ENCODE results near the gene NGEF.

NGEF gene

DNA sequence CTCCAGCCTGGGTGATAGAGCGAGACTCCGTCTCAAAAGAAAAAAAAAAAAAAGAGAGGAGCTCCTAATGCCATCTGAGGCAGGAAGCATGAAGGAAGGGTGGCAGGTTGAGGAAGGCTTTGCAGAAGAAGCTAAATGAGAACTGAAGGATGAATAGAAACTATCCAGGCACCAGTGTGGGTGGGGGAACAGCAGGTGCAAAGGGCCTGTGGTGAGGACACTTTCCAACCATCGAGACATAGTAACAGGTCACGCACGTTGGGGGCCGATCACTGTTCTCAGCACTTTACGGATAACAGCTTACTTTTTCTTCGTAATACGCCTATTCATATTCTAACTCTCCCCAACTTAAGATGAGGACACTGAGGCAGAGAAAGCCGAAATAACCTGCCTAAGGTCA, 58.4 kb downstream of the NGEF start:
- TF ChIP-seq, protein P1, sequence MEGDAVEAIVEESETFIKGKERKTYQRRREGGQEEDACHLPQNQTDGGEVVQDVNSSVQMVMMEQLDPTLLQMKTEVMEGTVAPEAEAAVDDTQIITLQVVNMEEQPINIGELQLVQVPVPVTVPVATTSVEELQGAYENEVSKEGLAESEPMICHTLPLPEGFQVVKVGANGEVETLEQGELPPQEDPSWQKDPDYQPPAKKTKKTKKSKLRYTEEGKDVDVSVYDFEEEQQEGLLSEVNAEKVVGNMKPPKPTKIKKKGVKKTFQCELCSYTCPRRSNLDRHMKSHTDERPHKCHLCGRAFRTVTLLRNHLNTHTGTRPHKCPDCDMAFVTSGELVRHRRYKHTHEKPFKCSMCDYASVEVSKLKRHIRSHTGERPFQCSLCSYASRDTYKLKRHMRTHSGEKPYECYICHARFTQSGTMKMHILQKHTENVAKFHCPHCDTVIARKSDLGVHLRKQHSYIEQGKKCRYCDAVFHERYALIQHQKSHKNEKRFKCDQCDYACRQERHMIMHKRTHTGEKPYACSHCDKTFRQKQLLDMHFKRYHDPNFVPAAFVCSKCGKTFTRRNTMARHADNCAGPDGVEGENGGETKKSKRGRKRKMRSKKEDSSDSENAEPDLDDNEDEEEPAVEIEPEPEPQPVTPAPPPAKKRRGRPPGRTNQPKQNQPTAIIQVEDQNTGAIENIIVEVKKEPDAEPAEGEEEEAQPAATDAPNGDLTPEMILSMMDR (IDR thresholded peaks at IDR 0.05; ENCODE audit: insufficient read depth, missing control alignments): no peak
- FAIRE-seq (no peak), DNase-seq (ENCODE audit: insufficient read length, low spot score) (no peak)

DNA sequence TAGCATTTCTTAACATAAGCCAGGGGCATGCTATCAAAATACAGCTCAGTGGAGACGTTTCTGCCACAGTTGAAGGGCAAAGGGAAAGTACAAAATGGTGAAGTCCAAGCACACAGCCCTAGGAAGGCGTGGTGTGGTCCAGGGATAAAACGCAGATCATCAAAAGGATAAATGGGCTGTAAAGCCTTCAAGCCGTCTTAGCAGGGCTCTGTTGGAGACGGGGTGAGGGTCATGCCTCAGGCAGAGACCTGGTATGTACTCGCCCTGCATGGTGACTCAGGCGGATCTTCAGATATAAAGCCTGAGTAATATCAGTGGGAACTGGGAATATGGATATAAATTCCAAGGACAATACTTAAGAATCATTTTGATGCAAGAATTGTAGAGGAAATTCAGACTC, 61.2 kb downstream of the NGEF start:
- DNase-seq (ENCODE audit: insufficient read length, low spot score) (no peak), FAIRE-seq (no peak)
- TF ChIP-seq, protein P1 (IDR thresholded peaks at IDR 0.05; ENCODE audit: insufficient read depth, missing control alignments): no peak

DNA sequence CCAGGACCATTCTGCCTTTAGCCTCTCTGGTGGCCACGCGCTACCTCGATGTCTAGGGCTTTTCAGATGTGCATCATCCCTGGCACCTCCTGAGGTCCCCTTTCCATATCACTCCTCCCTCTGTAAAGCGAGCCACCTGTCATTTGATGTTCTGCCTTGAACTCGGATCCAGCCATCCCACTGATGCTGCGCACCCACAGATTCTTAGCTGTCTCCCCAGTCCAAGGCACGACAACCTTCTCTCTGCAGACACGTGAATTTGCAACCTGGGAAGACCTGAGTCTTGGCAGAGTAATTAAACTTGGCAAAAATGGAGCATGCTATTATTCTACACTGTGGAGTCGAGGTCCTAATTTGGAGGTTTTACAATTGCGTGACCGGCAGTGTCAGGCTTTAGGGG, 61.9 kb downstream of the NGEF start:
- no peak for FAIRE-seq
- TF ChIP-seq, protein P1 (IDR thresholded peaks at IDR 0.05; ENCODE audit: insufficient read depth, missing control alignments): no peak
- DNase-seq (ENCODE audit: insufficient read length, low spot score): no peak

DNA sequence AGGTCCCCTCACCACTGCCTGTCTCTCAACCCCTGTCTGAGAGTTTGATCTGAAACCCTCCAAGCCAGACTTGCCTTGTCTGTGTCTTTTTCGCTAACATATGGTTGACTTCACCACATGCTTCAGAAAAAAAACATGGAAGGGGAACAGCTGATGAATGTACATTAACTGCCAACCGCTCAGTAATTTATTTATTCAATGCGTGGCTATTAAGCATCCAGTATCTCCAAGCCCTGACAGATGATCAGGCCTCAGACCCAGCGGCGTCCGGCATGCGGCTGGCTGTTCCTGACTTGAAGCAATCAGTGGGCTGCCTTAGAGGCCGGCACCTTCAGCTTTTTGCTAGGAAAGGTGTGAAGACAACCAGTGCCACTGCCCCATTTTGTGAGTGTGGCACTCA, 62.3 kb downstream of the NGEF start:
- TF ChIP-seq, protein P1 (IDR thresholded peaks at IDR 0.05; ENCODE audit: insufficient read depth, missing control alignments): no peak
- no peak for DNase-seq (ENCODE audit: insufficient read length, low spot score)
- FAIRE-seq: no peak

DNA sequence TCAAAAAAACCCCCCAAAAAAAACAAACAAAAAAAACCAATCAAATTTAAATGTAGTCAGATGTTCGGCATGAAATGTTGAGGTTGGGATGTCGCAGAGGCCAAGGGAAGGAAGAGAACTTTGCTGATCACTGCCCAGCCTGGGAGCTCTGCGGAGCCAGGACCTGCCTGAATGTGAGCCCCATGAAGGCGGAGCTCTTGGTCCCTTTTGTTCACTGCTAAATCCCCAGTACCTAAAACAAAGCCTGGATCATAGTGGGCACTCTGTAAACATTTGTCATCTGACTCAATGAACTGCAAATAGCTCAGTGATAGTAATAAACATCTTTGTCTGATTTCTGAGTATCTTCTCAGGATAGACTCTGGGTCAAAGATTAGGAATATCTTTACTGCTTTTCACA, 64.0 kb downstream of the NGEF start:
- no peak for FAIRE-seq
- DNase-seq (ENCODE audit: insufficient read length, low spot score): no peak
- TF ChIP-seq, protein P1 (IDR thresholded peaks at IDR 0.05; ENCODE audit: insufficient read depth, missing control alignments): no peak

DNA sequence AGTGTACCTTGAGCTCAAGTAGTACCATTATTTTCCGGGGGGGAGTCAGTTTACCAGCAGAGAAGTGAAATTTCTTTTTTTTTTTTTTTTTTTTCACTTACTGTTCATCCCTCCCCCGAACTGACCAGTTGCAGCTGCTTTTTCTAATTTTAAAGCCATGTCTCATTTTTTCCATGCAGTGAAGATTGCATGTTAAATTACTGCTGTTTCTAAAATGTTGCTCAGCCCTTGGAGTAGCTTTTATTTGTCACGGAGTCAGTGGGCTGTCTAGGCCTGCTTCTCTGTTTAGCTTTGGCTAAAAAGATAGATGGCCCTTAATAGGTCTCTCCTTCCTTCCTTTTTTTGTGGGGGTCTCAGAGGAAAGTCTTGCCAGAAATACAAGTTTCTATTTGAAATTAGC, 70.2 kb downstream of the NGEF start:
- DNase-seq (ENCODE audit: insufficient read length, low spot score) (no peak), FAIRE-seq (no peak)
- TF ChIP-seq, protein P1 (IDR thresholded peaks at IDR 0.05; ENCODE audit: insufficient read depth, missing control alignments): no peak

DNA sequence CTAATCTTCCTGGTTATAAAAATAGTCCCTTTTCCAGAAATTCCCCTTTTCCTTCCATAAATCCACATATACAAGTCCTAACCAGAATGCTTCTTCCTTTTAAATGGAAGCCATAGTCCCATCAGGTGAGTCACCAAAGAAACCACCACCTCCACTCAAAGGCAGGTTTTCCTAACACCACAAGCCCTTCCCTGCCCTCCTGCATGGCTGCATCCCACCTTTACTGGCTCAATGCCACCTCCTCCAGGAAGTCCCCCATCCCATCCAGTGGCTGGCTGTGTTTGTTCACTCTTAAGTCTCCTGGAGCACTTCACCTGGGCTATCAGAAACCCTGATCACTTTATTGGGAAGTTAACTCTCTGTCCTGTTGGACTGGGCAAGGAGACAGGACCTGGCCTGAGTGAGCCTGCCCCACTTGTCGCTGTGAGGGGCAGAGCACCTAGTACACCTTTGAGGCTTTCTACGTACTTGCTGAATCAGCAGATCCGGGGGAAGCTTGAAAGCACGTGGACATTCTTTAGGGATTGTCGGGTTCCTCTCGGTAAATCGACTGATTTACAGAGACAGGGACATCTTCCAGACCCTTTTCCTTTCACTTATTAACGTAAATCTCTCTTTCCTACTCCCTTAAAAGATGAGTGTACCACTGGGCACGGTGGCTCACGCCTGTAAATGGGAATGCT, 71.0 kb downstream of the NGEF start:
- no peak for FAIRE-seq
- TF ChIP-seq, protein P1 (IDR thresholded peaks at IDR 0.05; ENCODE audit: insufficient read depth, missing control alignments): no peak
- DNase-seq (ENCODE audit: insufficient read length, low spot score): no peak

All from D721Med (cell line).